HG02852 (cell line): Measurements from ENCODE around the gene NAT9.

Source experiments
- ATAC-seq: cut with Tn5 transposase; IDR thresholded peaks from one replicate; pipeline ENCODE4 v1.9.1; 2021; ENCODE audit warnings: mild to moderate bottlenecking, moderate library complexity; ENCODE audit not compliant: unreplicated experiment

NAT9 gene

GRCh38 chr17:74763565-74764387, 12.4 kb downstream of the NAT9 start:
- ATAC-seq = no peak

DNA sequence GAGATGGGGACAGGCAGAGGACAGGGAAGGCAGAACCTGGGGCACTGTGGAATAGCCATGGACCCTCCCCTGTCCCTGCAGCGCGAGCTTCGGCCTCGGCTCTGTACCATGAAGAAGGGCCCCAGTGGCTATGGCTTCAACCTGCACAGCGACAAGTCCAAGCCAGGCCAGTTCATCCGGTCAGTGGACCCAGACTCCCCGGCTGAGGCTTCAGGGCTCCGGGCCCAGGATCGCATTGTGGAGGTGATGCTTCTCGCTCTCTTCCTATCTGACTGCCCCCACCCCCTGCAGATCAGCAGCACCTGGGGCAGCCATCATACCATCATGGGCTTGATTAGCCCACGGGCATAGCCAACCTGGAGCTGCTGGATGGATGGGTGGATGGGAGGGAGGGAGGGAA, 14.2 kb downstream of the NAT9 start:
- ATAC-seq = no peak

GRCh38 chr17:74761419-74761818, 14.7 kb downstream of the NAT9 start:
- no peak for ATAC-seq

DNA sequence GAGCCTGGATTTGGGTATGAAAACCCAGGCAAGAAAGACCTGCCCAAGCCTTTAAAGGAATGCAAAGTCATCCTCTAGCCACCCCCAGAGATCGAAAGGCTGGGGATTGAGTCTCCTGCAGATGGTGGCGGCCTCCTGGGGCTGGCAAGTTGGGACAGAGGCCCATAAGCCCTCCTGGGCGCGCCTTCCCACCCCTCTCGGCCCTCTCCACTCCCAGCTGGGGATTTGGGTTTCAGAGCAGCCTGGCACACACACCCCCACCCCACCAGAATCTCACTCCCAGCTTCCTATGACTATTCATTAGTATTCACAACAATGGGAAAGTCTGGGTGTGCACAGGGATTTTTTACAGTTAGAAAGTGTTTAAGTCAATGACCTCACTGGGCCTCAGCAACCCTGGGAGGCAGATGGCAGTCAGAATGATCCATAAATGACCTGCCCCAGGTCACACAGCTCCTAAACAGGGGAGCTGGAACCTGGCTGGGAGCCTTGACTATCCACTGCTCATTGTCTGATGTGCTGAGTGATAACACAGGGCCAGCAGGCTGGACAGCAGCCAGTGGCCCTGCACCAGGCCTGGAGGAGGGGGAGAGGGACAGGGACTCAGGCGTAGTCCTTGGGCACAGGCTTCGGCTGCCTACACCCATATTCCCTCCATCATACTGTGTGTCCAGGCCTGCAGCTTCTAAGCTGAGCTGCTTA, 15.6 kb downstream of the NAT9 start:
- ATAC-seq = no peak

GRCh38 chr17:74759941-74760340, 16.2 kb downstream of the NAT9 start:
- ATAC-seq = no peak

DNA sequence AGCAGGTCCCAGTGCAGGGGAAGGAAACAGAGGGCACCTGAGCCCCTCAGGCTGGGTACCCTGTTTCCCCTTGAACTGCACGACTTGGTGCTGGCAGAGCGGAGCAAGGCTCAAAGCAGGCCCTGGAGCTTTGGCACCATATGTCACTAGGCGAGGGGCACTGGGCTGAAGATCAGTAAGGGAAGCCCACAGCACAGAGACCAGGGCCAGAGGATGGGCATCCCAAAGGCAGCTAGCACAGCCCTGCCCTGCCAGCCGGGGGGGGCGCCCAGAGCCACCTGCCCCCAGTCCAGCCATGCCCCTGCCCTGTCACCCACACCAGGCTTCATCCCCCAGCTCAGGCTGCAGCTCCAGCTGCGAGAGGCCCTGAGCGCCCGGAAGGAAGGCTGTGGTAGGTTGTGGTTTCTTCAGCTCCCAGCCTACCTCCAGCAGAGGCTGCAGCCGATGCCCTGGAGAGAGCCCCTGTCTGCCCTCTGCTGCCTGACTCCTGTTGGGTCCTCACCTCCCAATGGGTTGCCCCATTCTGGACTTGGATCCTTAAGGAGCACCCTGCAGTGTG, 16.8 kb downstream of the NAT9 start:
- no peak for ATAC-seq

DNA sequence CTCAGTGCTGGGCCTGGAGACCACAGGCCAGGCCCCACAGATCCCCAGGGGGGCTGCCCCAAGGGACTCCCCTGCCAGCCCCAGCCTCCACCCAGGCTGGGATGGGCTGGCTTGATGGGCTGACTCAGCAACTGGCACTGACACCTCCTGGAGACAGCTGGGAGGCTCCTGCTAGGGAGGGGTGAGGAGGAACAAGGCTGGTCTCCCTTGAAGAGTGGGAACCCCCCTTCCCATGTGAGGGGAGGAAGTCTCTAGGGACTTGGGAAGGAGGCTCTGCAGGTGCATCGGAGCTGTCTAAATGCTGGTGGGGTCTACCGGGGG, 17.3 kb downstream of the NAT9 start:
- no peak for ATAC-seq

DNA sequence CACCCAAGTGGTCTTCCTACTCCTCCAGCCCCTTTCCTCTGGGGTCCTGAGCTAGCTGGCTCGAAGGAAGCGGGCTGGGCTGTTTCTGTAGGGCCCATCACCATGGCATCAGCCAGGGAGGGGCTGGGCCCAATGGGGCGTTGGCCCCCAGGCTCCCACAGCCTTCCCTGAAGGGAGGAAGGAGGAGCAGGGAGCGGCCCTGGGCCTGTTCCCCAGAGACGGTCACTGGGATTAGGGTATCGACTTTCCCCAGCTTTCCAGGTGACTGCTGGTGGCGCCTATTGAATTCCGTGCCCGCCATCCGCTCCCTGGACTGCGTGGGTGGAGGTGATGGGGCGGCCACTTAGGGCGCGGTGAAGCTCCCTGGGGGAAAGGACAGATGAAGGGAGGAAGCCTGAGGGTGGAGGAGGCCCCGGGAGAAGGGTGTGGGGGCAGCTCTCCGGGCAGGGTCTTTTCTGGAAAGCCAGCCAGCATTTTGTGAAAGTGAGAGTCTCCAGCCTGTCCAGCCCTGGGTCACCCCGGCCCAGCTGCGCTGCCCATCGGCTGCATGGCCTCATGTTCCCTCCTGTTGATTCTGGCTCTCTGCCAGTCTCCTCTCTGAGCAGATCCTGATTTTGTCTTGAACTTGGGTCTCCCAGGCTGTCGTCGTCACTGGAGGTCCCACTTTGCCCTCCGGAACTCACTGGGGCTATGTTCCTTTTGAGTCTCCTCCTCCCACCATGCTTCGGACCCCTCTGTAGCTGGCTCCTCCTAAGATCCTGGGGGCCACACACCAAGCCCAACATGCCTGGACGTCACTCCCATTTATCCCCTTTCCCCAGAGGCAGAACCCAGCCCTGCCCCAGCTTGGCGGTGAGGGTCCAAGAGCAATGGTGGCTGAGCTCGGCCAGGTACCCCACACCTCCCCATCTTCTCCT, 18.0 kb downstream of the NAT9 start:
- no peak for ATAC-seq

DNA sequence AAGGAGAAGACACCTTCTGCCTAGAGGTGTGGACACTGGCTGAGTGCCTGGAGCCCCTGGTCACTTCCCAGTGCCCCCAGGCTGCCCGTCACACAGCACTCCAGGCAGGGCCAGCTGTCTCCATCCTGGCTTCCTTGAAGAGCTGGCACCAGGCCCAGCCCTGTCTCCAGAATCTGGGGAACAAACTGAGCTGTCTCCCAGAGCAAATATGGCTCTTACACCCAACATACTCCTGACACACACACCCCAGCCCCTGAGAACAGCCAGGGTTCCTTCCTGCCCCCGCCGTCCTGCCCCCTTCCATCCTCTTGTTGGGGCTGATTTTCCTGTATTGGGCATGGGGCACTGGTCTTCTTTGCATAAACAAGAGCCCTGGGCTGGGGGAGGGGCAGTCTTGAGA, 18.6 kb downstream of the NAT9 start:
- no peak for ATAC-seq

GRCh38 chr17:74756891-74757290, 19.3 kb downstream of the NAT9 start:
- no peak for ATAC-seq

DNA sequence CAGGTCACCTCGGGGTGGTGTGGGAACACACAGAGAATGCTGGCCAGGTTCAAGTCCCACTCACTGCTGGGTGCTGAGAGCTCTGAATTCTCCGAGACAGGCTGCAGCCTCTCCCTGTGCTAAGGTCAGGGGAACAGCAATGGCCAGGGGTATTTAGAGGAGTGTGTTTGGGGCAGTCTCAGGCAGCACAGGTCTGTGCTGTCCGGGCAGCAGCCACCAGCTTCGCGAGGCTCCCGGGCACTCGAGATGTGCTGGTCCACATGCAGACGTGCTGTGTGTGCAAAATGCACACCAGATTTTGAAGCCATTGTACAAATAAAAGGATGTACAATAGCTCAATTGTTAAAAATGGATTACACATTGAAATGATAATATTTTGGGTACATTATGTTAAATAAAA, 20.6 kb downstream of the NAT9 start:
- ATAC-seq = no peak

DNA sequence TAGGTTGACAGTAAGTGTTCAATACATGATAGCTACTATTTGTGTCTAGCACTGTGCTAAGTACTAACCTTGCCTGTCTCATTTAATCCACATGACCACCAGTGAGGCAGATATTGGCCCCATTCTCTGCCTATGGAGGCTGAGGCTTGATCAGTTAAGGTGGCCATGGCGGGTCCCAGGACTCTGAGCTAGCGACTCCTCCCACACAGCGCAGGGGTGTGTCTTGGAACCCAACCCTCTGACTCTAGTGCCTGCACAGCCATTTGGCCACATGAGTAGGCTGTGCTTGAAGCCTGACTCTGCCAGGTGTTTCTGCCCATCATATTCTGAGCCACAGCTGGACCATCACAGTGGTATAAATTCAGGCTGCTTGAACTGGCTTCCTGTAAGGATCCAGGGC, 21.3 kb downstream of the NAT9 start:
- ATAC-seq = no peak

DNA sequence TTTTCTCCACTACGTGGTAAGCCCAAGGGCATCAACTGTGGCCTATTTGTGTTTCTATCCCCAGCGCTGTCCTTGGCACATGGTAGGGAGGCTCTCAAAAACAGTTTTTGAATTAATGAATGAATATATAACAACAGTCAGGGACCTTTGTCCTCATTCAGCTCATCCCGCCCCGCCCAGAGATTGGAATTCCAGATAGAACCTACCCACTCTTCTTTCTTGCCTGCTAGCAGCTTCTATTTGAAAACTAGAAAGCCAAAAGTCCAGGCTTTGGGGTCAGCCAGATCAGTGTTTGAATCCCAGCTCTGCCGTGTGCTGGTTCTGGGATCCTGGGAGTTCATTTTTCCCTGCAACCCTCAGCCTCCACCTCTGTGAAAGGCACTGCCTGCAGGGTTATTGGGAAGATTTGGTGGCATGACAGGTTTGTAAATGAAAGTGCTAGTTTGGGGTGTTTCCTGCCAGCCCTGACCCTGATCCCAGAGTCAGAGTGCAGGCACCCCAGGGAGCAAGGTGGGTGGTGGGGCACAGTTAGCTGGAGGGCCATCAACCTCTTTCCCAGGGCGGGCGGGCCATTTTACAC, 23.2 kb downstream of the NAT9 start:
- no peak for ATAC-seq

- ATAC-seq = no peak
These were observed 23.7 kb downstream of the NAT9 start for GRCh38 chr17:74752415-74752814.

- no peak for ATAC-seq
These were observed 25.6 kb downstream of the NAT9 start for GRCh38 chr17:74750327-74751069.

- ATAC-seq = no peak
These were observed 26.2 kb downstream of the NAT9 start for GRCh38 chr17:74750039-74750326.

GRCh38 chr17:74749279-74750038, 26.7 kb downstream of the NAT9 start:
- peak; percentile 3 for ATAC-seq

GRCh38 chr17:74748529-74749278, 27.4 kb downstream of the NAT9 start, which contains the start of gene NHERF1:
Gene NHERF1 (plus strand): TSS chr17:74748628. CDS start chr17:74748847, 219 bp downstream.
- peak; percentile 86 for ATAC-seq

- no peak for ATAC-seq
These were observed 27.9 kb downstream of the NAT9 start for GRCh38 chr17:74748279-74748528.
